ENCODE data around the gene GLIS1.

DNA sequence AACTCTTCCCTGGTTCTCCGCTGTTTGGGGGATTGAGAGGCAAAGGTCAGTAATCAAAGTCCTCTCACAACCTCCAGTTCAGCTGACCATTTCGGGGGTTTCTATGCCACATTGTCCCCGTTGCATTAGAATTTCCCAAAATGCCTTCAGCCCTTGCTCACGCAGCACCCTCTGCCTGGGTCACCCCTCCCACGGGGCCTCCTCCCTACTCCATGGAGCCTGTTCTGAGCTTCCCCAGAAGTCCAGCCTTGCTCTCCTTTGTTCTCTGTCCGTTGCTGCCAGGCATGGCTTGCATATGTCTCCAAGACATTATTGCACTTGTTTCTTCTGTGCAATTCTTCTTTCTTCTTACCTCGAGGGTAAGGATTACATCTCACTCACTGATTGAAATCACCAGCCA is 263.3 kb downstream of the GLIS1 start:
- no peak for TF ChIP-seq TCF12 (IDR thresholded peaks at IDR 0.05; ENCODE audit: low read depth, low read length)
- TF ChIP-seq EP300 (IDR thresholded peaks at IDR 0.05; ENCODE audit: borderline replicate concordance in 1 of 2, low read depth in 2 of 2, low read length in 2 of 2): no peak
- TF ChIP-seq, protein P1, sequence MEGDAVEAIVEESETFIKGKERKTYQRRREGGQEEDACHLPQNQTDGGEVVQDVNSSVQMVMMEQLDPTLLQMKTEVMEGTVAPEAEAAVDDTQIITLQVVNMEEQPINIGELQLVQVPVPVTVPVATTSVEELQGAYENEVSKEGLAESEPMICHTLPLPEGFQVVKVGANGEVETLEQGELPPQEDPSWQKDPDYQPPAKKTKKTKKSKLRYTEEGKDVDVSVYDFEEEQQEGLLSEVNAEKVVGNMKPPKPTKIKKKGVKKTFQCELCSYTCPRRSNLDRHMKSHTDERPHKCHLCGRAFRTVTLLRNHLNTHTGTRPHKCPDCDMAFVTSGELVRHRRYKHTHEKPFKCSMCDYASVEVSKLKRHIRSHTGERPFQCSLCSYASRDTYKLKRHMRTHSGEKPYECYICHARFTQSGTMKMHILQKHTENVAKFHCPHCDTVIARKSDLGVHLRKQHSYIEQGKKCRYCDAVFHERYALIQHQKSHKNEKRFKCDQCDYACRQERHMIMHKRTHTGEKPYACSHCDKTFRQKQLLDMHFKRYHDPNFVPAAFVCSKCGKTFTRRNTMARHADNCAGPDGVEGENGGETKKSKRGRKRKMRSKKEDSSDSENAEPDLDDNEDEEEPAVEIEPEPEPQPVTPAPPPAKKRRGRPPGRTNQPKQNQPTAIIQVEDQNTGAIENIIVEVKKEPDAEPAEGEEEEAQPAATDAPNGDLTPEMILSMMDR (IDR thresholded peaks at IDR 0.05; ENCODE audit: control extremely low read depth in 1 of 3, insufficient read depth in 1 of 3, low read depth in 1 of 3, low read length in 3 of 3): no peak
- TF ChIP-seq, protein P2, sequence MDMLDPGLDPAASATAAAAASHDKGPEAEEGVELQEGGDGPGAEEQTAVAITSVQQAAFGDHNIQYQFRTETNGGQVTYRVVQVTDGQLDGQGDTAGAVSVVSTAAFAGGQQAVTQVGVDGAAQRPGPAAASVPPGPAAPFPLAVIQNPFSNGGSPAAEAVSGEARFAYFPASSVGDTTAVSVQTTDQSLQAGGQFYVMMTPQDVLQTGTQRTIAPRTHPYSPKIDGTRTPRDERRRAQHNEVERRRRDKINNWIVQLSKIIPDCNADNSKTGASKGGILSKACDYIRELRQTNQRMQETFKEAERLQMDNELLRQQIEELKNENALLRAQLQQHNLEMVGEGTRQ (IDR thresholded peaks at IDR 0.05; ENCODE audit: low read length): no peak
- no peak for TF ChIP-seq SP1 (IDR thresholded peaks at IDR 0.05; ENCODE audit: low read depth, low read length)
- TF ChIP-seq ASH2L (IDR thresholded peaks at IDR 0.05; ENCODE audit: low read length): no peak

All from H1 (cell line).